HepG2 (cell line): ENCODE results near the gene TCEA3. TPM values are rescaled to one million over a fixed set of nuclear protein-coding genes. Genes with fewer than 3 reads are reported as not detected.

Source experiments
- ATAC-seq: fragments of 200-7000 bp; cut with Tn5 transposase; 3 replicates; pipeline ENCODE4 v1.9.1; 2020; ENCODE audit warnings: mild to moderate bottlenecking, moderate library complexity
- BruUV-seq: library from RNA; stranded (reverse); fragments of 400-500 nt; replicated peaks from 2 replicates; lab custom pipeline; 2021; lab: Mats Ljungman, UMichigan
- CTCF ChIA-PET: fragments of 300-600 bp; formaldehyde crosslinking; extraction: SDS; loops from one replicate; lab custom pipeline; 2021; ENCODE audit warnings: low total read pairs, inconsistent platforms, low intra/inter-chr PET ratio; lab: Yijun Ruan, JAX
- POLR2A ChIA-PET: fragments of 350-600 bp; sonication (Branson Sonifier 250); formaldehyde crosslinking; loops from one replicate; lab custom pipeline; 2020; ENCODE audit warnings: antibody characterized with exemption, inconsistent platforms; lab: Yijun Ruan, JAX
- DNase-seq: peaks from one replicate; pipeline ENCODE4 v3.0.0-alpha.2; 2015; ENCODE audit warnings: low spot score
- FAIRE-seq: peaks from 3 replicates; lab custom pipeline; 2011; peaks lifted over from hg19 to GRCh38; lab: Jason Lieb, UNC
- H2AFZ ChIP-seq: one replicate; pipeline ENCODE4 v1.6.1; 2011; ENCODE audit warnings: low read length, inconsistent platforms
- H3K27ac ChIP-seq: fragments of 300-600 bp; 3 replicates; pipeline ENCODE4 v1.8.0; 2011; ENCODE audit warnings: mixed run types, mild to moderate bottlenecking, mixed read lengths, low read length, inconsistent platforms; ENCODE audit not compliant: insufficient read depth; ENCODE audit errors: extremely low read length
- H3K27me3 ChIP-seq, 2 experiments: fragments of 200-600 bp in 1 of 2; 2 replicates in 1 of 2; 3 replicates in 1 of 2; pipeline versions ENCODE4 v1.6.0 to v1.8.0; 2011; ENCODE audit warnings: low read length in 2 of 2, mild to moderate bottlenecking in 2 of 2, moderate library complexity in 2 of 2, inconsistent platforms in 1 of 2; ENCODE audit not compliant: insufficient read depth in 2 of 2, control insufficient read depth in 1 of 2
- H3K36me3 ChIP-seq, 2 experiments: fragments of 200-600 bp in 1 of 2; replicated peaks in 1 of 2; 2 replicates in 1 of 2; 3 replicates in 1 of 2; pipeline versions ENCODE4 v1.5.1 to v1.8.0; 2011; ENCODE audit warnings: low read length in 2 of 2, inconsistent platforms in 1 of 2; ENCODE audit not compliant: insufficient read depth in 2 of 2, control insufficient read depth in 1 of 2
- H3K4me1 ChIP-seq: 2 replicates; pipeline ENCODE4 v1.5.1; 2012; ENCODE audit warnings: low read length, inconsistent platforms; ENCODE audit not compliant: insufficient read depth
- H3K4me2 ChIP-seq: 2 replicates; pipeline ENCODE4 v1.6.0; 2011; ENCODE audit warnings: low read depth, low read length, inconsistent platforms
- H3K4me3 ChIP-seq, 3 experiments: fragments of 200-600 bp in 1 of 3; sonication (generic), shearing (Covaris generic) in 1 of 3; replicated peaks in 1 of 3; 2 replicates each; pipeline ENCODE4 v1.5.1; 2011 to 2016; ENCODE audit warnings: low read length in 3 of 3, inconsistent platforms in 2 of 3, low read depth in 2 of 3, mild to moderate bottlenecking in 2 of 3, control low read depth in 1 of 3, mixed read lengths in 1 of 3; ENCODE audit not compliant: insufficient read depth in 1 of 3
- H3K79me2 ChIP-seq: one replicate; pipeline ENCODE4 v1.6.1; 2011; ENCODE audit warnings: low read length, inconsistent platforms; ENCODE audit not compliant: insufficient read depth
- H3K9ac ChIP-seq: 2 replicates; pipeline ENCODE4 v1.6.0; 2011; ENCODE audit warnings: mild to moderate bottlenecking, low read depth, low read length, inconsistent platforms; ENCODE audit not compliant: insufficient read depth
- H3K9me3 ChIP-seq: 2 replicates; pipeline ENCODE4 v1.5.1; 2012; ENCODE audit warnings: mild to moderate bottlenecking, low read length
- H4K20me1 ChIP-seq: 2 replicates; pipeline ENCODE4 v1.6.0; 2011; ENCODE audit warnings: inconsistent platforms, mild to moderate bottlenecking, low read length, moderate library complexity; ENCODE audit not compliant: insufficient read depth
- AHR ChIP-seq: IDR thresholded peaks from 2 replicates; pipeline ENCODE4 v1.6.1; 2018; ENCODE audit warnings: missing genetic modification reagents, missing compliant biosample characterization
- CBX1 ChIP-seq: IDR thresholded peaks from one replicate; pipeline ENCODE4 v1.6.1; 2016; ENCODE audit warnings: antibody characterized with exemption, low read depth
- CREB1 ChIP-seq, 2 experiments: fragments of 450-650 bp in 1 of 2; IDR thresholded peaks; 2 replicates each; pipeline ENCODE4 v1.6.1; 2016 to 2017; ENCODE audit warnings: control low read depth in 1 of 2, mild to moderate bottlenecking in 1 of 2, missing compliant biosample characterization in 1 of 2, missing genetic modification characterization in 1 of 2
- FOXA3 ChIP-seq: IDR thresholded peaks from 2 replicates; pipeline ENCODE4 v1.6.1; 2016; ENCODE audit warnings: missing genetic modification reagents, missing compliant biosample characterization
- HBP1 ChIP-seq: IDR thresholded peaks from 2 replicates; pipeline ENCODE4 v1.6.1; 2016; ENCODE audit warnings: low read depth, control low read depth
- HDAC1 ChIP-seq: sonication (generic); formaldehyde crosslinking; IDR thresholded peaks from 2 replicates; pipeline ENCODE4 v1.5.1; 2020; ENCODE audit warnings: mild to moderate bottlenecking, missing genetic modification reagents
- HMGA1 ChIP-seq: sonication (generic); formaldehyde crosslinking; conservative IDR thresholded peaks from 2 replicates; pipeline ENCODE4 v1.4.0; 2020; ENCODE audit warnings: missing genetic modification reagents
- HOXA3 ChIP-seq: sonication (generic); formaldehyde crosslinking; IDR thresholded peaks from 2 replicates; pipeline ENCODE4 v1.5.0; 2020; ENCODE audit warnings: missing genetic modification reagents
- KLF6 ChIP-seq: IDR thresholded peaks from 2 replicates; pipeline ENCODE4 v1.8.0; 2016; ENCODE audit warnings: missing biosample characterization, missing genetic modification reagents
- KLF9 ChIP-seq: IDR thresholded peaks from 2 replicates; pipeline ENCODE4 v1.6.1; 2016; ENCODE audit warnings: low read depth
- MYC ChIP-seq: sonication (generic); formaldehyde crosslinking; IDR thresholded peaks from 2 replicates; pipeline ENCODE4 v1.9.0; 2021; ENCODE audit warnings: missing genetic modification reagents, borderline replicate concordance
- NFKB2 ChIP-seq: sonication (generic); formaldehyde crosslinking; IDR thresholded peaks from 2 replicates; pipeline ENCODE4 v1.4.0; 2020; ENCODE audit warnings: missing genetic modification reagents, borderline replicate concordance
- NR1H2 ChIP-seq: sonication (generic); formaldehyde crosslinking; IDR thresholded peaks from 2 replicates; pipeline ENCODE4 v1.8.1; 2022; ENCODE audit warnings: low read depth, missing genetic modification reagents, borderline replicate concordance
- RFX5 ChIP-seq: IDR thresholded peaks from 2 replicates; pipeline ENCODE4 v1.6.1; 2011; ENCODE audit warnings: low read depth, low read length, improper control_type of control experiment
- RXRB ChIP-seq: IDR thresholded peaks from 2 replicates; pipeline ENCODE4 v1.6.1; 2016; ENCODE audit warnings: borderline replicate concordance, missing genetic modification reagents, missing compliant biosample characterization
- TFDP1 ChIP-seq: IDR thresholded peaks from 2 replicates; pipeline ENCODE4 v1.6.1; 2016; ENCODE audit warnings: missing compliant biosample characterization, missing genetic modification reagents, borderline replicate concordance
- THAP9 ChIP-seq: sonication (generic); formaldehyde crosslinking; IDR thresholded peaks from 2 replicates; pipeline ENCODE4; 2020; ENCODE audit warnings: missing genetic modification reagents, mild to moderate bottlenecking, borderline replicate concordance
- ZNF207 ChIP-seq: fragments of 450-650 bp; IDR thresholded peaks from 2 replicates; pipeline ENCODE4 v1.6.1; 2016; ENCODE audit warnings: antibody characterized with exemption, borderline replicate concordance
- ZNF567 ChIP-seq: sonication (generic); formaldehyde crosslinking; IDR thresholded peaks from 2 replicates; pipeline ENCODE4 v1.8.1; 2023; ENCODE audit warnings: mild to moderate bottlenecking, missing genetic modification reagents, borderline replicate concordance
- ZNF788 ChIP-seq: sonication (generic); formaldehyde crosslinking; IDR thresholded peaks from 2 replicates; pipeline ENCODE4 v1.5.0; 2020; ENCODE audit warnings: mild to moderate bottlenecking, missing genetic modification reagents, borderline replicate concordance
- WGBS: methylation state at CpG from one replicate; pipeline ENCODE4 v1.1.6; 2017; ENCODE audit warnings: low lambda C conversion rate; 5-methylcytosine and 5-hydroxymethylcytosine counted together
- in situ Hi-C: cut with HindIII; loops from 2 replicates; pipeline ENCODE4 v1.10.0; 2017; ENCODE audit warnings: low pct_unique_long_range_greater_than_20kb; ENCODE audit not compliant: extremely low pct_ligation_motif_present
- intact Hi-C: fragments of 100-400 bp; cut with micrococcal nuclease; formaldehyde crosslinking; loops from one replicate; pipeline ENCODE4 v1.10.0; 2022; ENCODE audit not compliant: unreplicated experiment
- polyA plus RNA-seq, 8 experiments: library from polyadenylated mRNA; depleted of rRNA in 3 of 8; stranded (reverse) in 7 of 8; unstranded in 1 of 8; fragments of >200 nt; fragmentation: Illumina TruSeq in 4 of 8; extraction: Trizol in 4 of 8; gene quantifications; 2 replicates each; pipeline versions ENCODE4 v1.2.1 to v1.2.3, GENCODE V29; 2011 to 2016; ENCODE audit warnings: low read depth in 4 of 8, missing spikeins in 1 of 8, mixed read lengths in 1 of 8; ENCODE audit not compliant: insufficient read depth in 1 of 8
- total RNA-seq, 5 experiments: library from RNA; depleted of rRNA; stranded (reverse); fragments of >200 nt; fragmentation: Illumina TruSeq; extraction: Trizol; gene quantifications; 2 replicates each; pipeline ENCODE4 v1.2.3, GENCODE V29; 2016; ENCODE audit warnings: low read depth in 1 of 5

Gene TCEA3
- total and polyA plus RNA-seq, 2 of the 13 experiments (the other 11 are each of a cell fraction or from before 2014, with no cell fraction given), result 55.5 to 84.6 TPM

GRCh38 chr1:23473037-23473800 lies 48.7 kb upstream of the TCEA3 start:
- Histone ChIP-seq H3K4me1 (peaks cover 72% of the 10 kb centered on the region), H3K9ac (peak overlapping the region; percentile 20), H3K4me2 (peak overlapping the region; percentile 69), H3K27ac (peak overlapping the region; percentile 71), H3K27me3 (no peaks in the 10 kb centered on the region), H3K79me2 (peaks cover 59% of the 10 kb centered on the region), H2AFZ (no peak overlapping the region), H3K9me3 (no peaks in the 10 kb centered on the region), H3K36me3 (no peaks in the 10 kb centered on the region), H3K4me3 (no peak overlapping the region; a peak in 1 of 6 replicates), H4K20me1 (no peaks in the 10 kb centered on the region)
- intact Hi-C loops, result loop anchor here (1.0 kb wide), 1 partner anchor 48 kb away; no protein-coding TSS in a partner anchor
- ATAC-seq (peak; percentile 73), DNase-seq (peak; percentile 74), FAIRE-seq (peak; percentile 49)
- WGBS, result 32% methylated on average over 6 of the region's 6 CpGs
- BruUV-seq, result no TSS peak
- ChIA-PET CTCF (no interaction called here), POLR2A (interaction anchor here (1.0 to 1.7 kb wide), 4 partner anchors 14 to 218 kb away, joined by 3 to 9 read pairs (median 4); partner anchors contain the start of gene RPL11)
- in situ Hi-C loops, result no loop called here
- TF ChIP-seq KLF6 (CRISPR knock-in tag) (no peak), TFDP1 (CRISPR knock-in tag) (no peak), FOXA3 (CRISPR knock-in tag) (peak; percentile 49; the same call in 1 of the 2 replicates), KLF9 (CRISPR knock-in tag) (no peak), CREB1 (IDR thresholded peaks at IDR 0.05) (no peak), CREB1 (CRISPR knock-in tag; IDR thresholded peaks at IDR 0.05) (peak; percentile 64), HBP1 (CRISPR knock-in tag) (no peak), ZNF567 (CRISPR knock-in tag) (no peak), MYC (CRISPR knock-in tag) (no peak), NFKB2 (CRISPR knock-in tag) (no peak), RFX5 (peak; percentile 91), ZNF207 (no peak), HDAC1 (CRISPR knock-in tag) (no peak), NR1H2 (no peak), HMGA1 (CRISPR knock-in tag) (no peak), AHR (CRISPR knock-in tag) (no peak), CBX1 (no peak), THAP9 (CRISPR knock-in tag) (no peak), ZNF788 (CRISPR knock-in tag) (no peak), HOXA3 (CRISPR knock-in tag) (no peak), RXRB (CRISPR knock-in tag) (no peak)
